ENCODE measurements around the gene MED31.
"Not testable (repeated sequence)": the region's sequence is repeated elsewhere in the genome, so short reads cannot be mapped to it uniquely, and the experiment has no call there.

The MED31 gene

DNA sequence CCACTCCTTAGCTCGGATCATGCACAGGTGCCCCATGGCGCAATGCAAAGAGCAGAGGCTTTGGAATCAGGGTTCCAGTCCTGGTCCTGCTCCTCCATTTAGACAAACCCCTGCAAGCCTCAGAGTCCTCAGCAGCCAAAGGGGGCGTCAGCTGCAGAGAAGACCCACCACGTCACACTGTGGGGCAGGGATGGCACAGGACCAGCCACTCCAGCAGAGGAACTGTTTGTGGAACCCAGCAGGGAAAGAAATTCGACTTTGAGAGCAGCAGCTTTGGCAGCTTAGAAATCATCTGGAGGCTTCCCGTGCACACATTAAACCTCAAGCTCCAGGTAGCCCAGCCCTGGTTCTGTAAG is 25.4 kb upstream of the MED31 start:
- no peak for DNase-seq

DNA sequence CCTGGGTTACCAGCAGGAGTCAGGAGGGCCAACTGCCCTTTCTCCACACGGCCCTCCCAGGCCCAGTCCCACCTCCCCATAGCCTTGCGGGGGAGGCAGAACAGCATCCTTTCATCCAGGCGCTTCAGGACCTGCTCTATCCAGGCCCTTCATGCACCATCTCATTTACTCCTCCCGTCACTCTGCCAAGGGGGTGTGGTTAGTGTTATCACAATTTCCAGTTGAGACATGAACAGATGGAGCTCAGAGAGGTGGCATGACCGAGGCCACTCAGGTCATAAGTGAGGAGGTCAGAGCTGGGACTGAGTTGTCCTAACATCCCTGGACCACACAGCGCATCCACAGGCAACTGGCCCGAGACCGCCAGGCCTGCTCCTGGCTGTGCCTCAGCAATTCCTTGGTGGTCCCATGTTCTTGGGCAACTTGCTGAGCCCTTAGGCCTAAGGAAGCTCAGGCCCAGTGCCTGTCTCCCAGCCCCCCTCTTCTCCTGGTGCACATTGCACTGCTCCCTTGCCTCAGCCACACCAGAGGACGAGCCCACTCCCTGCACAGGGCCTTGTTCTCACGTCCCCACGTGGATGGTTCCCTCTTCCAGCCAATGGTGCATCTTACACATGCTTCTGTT is 23.9 kb upstream of the MED31 start:
- no peak for DNase-seq

DNA sequence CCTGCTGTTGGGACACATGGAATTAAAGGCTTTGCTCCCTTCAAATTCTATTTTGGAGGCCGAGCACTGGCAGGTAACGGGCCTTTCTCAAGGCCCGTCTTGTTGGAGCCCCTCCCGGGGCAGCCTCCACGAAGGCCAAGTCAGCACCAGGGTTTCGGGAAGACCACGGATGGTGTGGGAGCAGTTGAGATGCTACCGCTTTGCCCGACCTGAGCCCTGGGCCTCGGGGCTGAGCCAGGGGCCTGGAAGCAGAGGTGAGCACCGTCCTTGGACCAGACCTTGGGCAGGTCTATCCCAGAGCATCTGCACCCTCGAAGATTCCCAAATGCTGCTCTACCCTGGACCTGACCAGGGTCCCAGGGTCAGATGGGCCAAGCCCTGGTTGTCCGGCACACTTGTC is 23.2 kb upstream of the MED31 start:
- DNase-seq: no peak

DNA sequence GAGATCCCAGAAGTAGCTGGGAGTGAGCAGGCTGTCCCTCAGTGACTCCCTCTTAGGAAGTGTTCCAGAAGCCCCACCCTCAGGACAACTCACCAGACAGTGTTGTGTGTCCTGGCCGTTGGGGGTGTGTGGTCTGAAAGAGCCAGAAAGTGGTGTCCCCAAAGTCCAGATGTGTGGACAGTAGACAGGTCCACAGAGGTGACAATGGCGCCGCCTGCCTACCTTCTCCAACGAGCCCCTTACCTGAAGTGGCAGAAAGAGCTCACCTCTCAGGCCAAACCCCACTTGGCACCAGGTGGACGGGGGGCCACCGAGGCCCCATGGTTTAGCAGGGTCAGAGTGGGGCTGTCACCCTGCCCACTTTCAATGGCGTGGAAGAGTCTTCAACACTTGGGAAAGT is 20.0 kb upstream of the MED31 start:
- DNase-seq: no peak

DNA sequence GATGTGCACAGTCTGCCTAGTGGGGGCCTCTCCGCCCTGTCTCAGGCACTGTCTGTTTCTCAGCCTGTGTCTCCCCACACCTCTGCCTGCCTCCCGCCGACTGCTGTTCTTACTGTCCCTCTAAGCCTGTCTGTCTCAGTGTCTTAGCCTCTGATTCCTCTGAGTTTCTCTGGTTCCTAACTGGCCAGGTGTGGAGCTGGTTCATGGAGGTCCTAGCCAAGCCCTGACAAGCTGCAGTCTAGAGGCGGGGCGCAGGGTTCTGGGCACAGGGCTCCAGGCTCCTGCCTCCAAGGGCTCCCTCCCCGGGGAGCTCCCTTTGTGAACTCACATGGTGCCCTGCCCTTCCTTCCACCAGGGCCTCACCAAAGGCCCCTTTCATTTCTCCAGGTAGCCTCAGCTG is 19.6 kb upstream of the MED31 start:
- no peak for DNase-seq

DNA sequence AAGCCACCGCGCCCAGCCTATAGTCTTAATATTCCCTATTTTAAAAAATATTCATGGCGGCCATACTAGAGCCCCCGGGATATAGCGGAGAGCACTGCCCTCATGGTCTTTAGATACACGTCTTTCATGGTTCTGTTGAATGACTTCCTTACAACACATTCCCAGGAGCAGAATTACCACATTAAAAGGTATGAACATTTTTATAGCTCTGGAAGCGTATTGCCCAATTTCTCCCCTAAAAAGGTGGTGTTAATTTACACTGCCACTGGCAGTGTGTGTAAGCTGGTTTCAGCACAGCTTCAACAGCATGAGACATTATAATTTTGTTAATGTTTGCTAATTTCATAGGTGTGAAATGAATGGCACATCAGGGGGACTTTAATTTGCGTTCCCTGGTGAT is 19.2 kb upstream of the MED31 start:
- DNase-seq: no peak

DNA sequence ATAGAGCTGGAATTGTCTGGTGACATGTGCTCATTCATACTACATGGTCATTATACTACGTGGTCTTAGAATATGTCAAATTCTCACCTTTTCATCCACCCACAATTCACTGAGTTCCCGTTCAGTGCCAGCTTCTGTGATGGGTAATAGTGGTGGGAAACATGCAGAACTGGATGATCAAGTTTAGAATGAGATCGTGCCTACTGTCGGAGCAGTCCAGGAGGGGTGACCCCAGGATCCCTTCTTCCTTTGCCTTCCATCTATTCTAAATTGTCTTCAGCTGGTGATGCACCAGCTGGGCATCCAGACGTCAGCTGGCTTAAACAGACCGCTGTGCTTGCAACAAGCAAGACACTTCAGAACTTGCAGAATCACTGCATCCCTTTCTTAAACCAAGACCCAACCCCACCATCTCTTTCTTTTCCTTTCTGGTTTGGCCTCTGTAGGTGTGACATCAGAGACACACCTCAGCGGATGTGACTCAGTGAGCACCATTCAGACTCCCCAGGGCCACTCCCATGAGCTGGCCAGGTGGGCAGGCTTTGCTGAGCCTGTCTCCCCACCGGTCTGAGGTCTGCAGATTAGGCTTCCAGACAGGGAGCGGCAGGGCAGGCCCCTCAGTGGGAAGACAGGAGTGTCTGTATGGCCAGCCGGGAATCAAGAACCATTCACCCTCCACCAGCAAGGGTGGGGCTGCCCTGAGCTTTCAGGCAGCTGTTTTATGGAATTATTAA is 18.2 kb upstream of the MED31 start:
- DNase-seq: no peak

DNA sequence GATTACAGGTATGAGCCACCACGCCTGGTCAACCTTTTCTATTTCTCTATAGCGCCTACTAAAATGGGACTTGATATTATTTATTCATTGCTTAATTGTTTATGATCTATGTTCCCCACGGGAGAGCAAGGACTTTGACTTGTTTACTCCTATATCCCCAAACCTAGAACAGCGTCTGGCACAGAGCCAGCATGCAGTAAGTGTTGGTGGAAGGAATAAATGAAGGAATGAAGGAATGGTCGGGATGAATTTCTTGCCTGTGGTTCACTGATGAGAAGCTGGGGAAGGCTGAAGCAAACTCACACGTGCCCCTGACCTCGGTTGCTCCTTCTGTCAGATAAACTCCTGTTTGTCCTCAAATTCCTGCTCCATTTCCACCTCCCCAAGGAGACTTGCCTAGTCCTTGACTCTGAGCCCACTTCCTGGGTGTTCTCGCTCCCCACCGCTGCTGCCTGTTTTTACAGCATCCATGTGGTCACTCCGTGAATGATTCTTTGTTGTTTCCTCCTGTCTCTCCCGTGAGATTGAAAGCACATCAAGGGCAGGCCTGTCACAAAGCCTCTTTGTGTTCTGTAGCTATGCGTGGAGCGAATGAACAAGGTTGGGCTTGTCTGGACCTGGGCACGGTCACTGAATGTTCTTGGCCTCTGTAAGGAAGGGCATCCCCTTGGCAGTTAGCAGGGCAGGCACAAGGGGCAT is 17.5 kb upstream of the MED31 start:
- no peak for DNase-seq

DNA sequence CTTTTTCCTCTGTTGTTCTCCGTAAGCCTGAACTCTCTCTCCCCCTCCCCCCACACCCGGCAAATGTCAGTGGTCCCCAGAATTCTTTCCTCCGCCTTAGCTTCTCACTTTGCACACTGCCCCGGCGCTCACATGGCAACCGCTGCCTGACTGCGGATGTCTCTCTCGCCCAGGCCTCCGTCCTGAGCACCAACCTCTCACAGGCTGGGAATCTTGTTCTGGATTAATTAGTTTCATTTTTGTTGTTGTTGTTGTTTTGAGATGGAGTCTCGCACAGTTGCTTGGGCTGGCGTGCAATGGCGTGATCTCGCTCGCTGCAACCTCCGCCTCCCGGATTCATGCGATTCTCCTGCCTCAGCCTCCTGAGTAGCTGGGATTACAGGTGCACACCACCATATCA is 16.8 kb upstream of the MED31 start:
- no peak for DNase-seq

DNA sequence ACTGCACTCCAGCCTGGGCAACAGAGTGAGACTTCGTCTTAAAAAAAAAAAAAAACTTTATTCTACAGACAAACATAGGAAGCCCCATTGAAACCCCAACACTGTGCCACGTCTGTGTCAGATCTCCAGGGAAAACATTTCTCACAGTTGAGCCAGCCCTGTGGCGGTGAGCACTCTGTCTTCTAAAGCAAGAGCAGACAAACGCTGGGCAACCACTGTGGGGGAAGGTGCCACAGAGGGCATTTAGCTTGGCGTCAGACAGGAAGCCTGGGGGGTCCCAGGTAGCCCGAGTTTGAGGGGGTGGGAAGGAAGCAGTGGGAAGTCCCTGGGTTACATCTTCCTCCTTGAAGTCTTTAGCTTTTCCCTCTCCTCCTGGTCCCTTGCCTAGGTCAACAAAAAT is 16.1 kb upstream of the MED31 start:
- no peak for DNase-seq

DNA sequence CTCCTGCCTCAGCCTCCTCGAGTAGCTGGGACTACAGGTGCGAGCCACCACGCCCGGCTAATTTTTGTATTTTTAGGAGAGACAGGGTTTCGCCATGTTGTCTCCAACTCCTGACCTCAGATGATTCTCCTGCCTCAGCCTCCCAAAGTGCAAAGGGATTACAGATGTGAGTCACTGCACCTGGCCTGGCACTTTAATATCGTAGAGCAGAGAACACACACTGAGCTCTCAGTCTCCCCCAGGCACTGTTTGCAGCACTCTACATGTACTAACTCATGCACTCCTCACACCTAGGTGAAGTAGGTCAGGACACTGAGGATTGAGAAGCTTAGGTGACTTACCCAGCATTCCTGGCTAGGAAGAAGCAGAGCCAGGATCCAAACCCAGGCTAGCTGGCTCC is 15.2 kb upstream of the MED31 start:
- DNase-seq: no peak

DNA sequence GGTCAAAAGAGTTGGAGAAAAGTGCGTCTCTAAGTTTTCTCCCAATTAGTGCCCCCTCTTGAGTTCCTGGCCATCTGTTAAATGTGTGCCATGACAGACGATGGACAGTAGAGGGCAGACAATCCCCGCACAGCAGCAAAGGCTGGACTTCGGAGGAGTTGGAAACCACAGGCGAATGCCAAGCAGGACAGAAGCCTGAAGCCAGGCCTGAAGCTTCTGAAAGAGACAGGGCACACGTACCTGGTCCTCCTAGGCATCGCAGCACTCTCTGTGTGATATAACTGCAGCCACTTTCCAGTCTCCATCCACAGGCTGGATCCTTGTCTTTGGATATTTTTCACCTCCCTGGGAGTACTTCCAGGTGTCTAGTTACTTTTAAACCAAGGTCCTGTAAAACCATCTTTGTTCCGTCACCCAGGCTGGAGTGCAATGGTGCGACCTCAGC is 14.7 kb upstream of the MED31 start:
- peak; percentile 40 for DNase-seq

DNA sequence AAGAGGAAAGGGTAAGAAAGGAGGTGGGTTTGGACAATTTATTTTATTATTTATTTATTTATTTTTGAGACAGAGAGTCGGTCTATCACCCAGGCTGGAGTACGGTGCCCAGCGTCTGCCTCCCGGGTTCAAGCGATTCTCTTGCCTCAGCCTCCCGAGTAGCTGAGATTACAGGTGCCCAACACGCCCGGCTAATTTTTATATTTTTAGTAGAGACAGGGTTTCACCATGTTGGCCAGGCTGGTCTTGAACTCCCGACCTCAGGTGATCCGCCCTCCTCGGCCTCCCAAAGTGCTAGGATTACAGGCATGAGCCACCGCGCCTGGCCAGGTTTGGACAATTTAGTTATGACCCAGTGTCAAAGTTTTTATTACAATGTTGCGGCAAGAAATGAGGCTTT is 11.8 kb upstream of the MED31 start:
- DNase-seq: not testable (repeated sequence)

DNA sequence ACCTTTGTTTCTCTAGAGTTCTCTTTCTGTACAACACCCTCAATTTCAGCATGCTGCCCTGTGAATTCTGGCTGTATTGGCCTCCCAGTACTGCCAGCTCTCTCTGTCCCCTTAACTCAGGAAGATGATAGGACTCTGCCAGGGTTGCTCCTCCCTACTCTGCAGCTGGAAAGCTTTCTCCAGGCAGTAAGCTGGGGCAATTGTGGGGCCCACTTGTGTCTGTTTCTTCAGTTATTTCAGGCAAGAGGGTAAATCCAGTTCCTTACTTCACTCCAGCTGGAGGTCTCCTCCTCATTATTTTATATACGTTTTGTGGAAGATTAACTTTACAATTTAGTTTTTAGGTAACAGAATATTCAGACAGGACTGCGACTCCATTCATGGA is 10.1 kb upstream of the MED31 start:
- DNase-seq: no peak

DNA sequence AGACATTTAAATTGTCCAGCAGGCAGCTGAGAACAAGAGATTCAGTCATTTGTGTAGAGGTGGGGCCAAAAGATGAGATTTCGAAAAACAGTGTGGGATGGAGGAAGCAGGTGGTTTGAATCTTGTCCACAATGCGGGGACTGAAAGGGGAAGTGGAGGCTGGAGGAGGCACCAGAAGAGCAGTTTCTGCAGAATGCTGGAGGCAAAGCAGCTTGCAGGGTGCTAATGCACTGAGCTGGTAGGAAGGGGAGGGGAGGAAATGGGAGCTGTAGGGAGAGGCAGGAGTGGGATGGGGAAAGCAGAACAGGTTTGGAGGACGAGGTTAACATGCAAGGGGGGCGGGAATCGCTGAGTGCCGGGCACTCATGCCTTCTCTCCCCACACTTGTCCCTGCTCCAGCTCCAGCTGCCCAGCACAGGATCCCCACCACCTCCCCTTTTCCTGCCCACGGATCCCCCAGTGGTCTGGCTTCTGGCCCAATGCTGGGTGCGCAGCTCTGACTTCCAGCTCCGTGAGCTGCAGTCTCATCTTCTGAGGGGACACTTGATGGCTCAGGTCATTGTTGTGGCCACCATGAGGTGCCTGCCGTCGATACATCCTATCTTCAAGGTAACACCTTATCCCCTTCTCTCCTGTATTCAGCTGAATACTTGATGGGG is 9.5 kb upstream of the MED31 start:
- no peak for DNase-seq

DNA sequence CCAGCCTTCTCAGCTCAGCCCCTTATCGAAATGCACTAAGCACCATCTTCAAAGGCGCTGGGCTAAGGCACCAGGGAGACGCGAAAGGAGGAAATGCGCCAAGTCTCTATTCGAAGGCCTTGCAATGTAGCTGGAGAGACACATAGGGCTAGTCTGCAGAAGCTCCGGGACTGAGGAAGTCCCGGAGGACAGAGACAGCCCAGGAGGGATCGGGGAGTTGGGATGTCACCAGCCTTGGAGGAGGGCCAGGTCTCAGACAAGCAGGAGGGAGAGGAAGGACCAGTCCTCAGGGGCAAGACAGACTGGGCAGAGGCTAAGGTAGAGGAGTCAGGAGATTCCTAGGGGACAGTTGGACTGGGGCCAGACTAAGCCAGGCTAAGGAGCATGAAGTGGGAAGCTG is 8.7 kb upstream of the MED31 start:
- no peak for DNase-seq

DNA sequence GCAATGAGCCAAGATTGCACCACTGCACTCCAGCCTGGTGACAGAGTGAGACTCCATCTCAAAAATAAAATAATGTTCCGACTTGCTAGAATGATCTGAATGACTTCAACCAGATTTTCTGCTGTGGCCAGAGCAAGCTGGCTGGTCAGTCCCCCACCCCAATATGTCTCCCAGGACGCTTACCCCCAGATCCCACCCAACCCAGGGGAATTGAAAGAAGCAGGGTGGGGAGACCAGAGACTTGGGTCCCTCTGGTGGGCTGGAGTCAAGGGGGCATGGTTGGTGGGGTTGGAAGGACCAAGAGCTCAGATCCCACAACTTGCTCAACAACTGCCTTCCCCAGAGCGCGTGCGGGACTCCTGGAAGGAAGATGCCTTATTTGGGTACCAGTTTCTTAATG is 7.0 kb upstream of the MED31 start:
- DNase-seq: not testable (repeated sequence)

DNA sequence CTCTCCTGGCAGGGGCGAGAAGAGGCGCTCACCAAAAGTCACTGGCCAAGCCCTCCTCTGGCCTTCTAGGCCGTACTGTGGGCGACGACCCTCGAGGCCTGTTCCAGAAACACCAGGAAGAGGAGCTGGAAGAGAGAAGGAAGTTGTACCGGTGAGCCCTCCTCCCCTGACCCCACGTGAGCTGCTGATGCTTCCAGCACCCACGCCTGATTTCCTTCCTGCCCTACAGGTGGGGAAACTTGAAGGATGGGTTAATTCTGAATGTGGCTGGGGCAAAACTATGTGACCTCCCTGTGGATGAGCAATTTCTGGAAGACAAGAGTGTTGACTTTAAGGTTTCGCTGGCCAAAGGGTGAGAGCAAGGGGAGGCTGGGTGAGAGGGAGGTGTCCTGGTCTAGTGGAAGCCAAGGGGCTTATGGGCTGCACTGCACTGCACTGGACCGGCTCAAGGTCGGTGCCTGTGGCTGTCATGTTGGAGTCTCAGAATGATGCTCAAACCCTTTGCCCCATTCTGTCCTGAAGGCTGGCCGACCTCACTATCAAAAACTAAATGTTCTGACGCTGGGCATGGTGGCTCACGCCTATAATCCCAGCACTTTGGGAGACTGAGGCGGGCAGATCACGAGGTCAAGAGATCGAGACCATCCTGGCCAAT is 6.4 kb upstream of the MED31 start:
- DNase-seq: no peak

DNA sequence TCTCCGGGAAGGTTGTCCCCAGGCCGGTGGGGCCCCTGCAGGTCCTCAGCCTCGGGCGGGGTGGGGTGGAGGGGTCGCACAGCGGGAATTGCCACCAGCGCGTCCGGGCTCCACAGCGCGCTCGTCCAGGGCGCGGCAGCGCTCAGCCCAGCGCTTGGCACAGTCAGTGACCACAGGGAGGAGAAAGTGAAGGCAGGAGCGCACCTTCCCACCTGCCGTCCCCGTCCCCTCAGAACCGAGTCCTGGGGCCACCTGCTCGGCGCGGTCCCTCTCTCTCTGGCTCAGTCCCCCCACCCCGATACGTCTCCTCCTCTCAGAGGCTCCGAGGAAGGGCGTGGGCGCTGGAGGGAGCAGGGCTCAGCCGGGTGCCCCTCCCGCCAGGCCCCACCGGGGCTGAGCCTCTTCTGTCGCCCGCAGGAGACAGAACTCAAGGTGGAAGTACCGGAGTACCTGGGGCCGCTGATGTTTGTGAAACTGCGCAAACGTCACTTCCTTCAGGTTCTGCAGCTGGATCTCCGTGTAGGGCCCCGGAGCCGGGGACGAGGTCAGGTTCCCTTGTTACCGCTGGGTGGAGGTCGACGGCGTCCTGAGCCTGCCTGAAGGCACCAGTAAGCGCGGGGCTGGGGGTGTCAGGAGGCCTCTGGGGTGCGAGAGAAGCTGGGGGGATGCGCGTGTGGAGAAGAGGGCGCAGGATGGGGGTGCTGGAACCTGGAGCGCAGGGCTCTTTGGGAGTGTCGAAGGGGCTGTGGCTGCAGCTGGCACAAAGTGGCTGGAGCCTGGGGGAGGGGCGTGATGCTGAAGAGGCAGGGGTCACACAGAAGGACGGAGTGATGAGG is 5.6 kb upstream of the MED31 start:
- peak; percentile 59 for DNase-seq

DNA sequence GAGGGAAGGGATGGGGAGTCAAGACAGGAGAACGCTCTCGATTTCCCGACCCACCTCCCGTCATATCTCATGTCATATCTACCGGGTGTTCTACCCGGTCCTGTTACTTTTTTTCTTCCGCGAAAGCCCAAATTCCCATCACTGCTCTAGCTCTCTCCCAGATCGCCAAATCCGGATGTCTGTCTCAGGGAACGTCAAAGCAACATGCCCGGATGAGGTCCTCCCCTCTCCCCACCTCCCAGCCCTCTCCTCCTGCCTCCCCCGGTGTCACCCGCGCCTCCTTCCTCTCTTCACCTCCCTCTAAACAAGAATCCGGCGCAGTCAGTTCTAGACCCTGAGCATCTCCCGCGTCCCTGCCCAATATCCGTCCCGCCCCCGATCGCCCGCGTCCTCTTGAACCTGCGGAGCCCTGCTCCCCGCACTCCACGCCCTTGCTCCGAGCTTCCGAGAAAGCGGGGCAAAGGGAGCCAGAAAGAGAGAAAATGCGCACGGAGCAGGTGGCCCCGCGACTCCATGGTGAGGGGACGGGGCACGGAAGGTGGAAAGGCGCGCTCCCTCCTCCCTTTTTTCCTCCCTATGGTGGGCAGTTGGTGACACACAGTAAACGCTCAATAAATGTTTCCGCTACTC is 4.4 kb upstream of the MED31 start:
- DNase-seq: not testable (repeated sequence)

DNA sequence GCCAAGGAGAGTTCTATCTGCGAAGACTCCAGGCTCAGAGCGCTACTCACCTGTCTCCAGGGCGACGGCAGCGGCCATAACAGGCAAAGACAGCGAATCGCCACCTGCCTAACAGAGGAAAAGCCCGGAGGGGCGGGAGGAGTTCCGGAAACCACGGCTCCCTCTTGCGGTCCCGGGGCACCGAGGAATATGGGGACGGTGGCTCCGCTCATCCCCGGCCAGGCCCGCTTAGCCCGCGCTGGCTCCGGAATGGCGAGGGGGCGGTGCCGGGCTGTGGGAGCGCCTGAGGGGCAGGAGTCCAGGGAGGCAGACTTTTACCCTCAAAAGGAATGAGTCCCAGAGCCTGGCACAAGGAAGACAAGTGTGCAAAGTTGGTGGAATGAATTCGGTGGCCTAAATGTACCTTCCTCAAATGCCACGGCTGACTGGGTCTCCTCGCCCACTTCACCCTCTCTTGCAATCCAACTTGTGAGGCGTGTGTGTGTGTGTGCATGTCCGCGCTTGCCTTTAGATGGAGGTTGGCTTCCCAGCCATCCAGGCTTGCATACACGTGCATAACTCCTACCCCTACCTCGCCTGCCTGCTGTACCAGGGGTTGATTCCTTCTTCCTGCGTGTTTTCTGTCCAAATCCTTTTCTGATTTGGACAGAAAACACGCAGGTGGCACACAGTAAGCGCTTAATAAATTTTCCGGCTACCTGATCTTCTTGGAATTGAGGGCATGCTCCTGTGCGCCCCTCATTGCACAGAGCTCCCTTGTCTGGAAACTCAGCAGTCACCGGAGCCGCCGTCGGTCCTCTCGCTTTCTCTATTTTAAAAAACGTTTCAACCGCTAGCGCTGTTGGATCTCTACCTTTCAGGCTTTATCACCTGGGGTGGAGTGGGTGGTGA is 3.7 kb upstream of the MED31 start:
- DNase-seq: no peak

Data from activated CD8-positive, alpha-beta memory T cell treated with anti-CD3 and anti-CD28 coated beads, Interleukin-2, amount 50 U/mL, for 4 hours (primary cell).